ENCODE results near the gene XPO6. TPM values are rescaled to one million over a fixed set of nuclear protein-coding genes. Genes with fewer than 3 reads are reported as not detected.

XPO6 gene
- total RNA-seq, 4 donors from 2014 or later, result 88.2 to 160 (median 118) TPM

- TF ChIP-seq POLR2A (IDR thresholded peaks at IDR 0.05) (no peak), CTCF (IDR thresholded peaks at IDR 0.05) (no peak)
- H3K27me3 ChIP-seq, result no peaks in the 10 kb centered on the region
- no peaks in the 10 kb centered on the region for H3K9me3 ChIP-seq
- no peak overlapping the region for H3K4me3 ChIP-seq (replicated peaks in 1 of 3)
- no peak for DNase-seq
- H3K27ac ChIP-seq, result no peak overlapping the region
- peaks cover 27 to 33% of the 10 kb centered on the region in 2 donors for H3K4me1 ChIP-seq
- 75 to 93% methylated on average over 1 of the region's 1 CpG for WGBS, 2 donors
- H3K36me3 ChIP-seq, result no peaks in the 10 kb centered on the region
- intact Hi-C loops (cut with DNase I), result no loop called here
These were observed 26.1 kb downstream of the XPO6 start for GRCh38 chr16:28185696-28186095.

GRCh38 chr16:28184625-28185024 is 27.1 kb downstream of the XPO6 start:
- Histone ChIP-seq H3K36me3 (no peaks in the 10 kb centered on the region), H3K27ac (no peak overlapping the region), H3K27me3 (no peaks in the 10 kb centered on the region), H3K4me3 (replicated peaks in 1 of 3) (no peak overlapping the region), H3K9me3 (no peaks in the 10 kb centered on the region), H3K4me1 (peaks cover 32 to 40% of the 10 kb centered on the region in 2 donors)
- TF ChIP-seq POLR2A (IDR thresholded peaks at IDR 0.05), result no peak
- no peak for TF ChIP-seq CTCF (IDR thresholded peaks at IDR 0.05)
- DNase-seq, result no peak
- WGBS, 2 donors, result 96 to 97% methylated on average over 2 of the region's 2 CpGs
- intact Hi-C loops (cut with DNase I), result no loop called here

GRCh38 chr16:28183930-28184329 is 27.8 kb downstream of the XPO6 start:
- TF ChIP-seq POLR2A (IDR thresholded peaks at IDR 0.05) (no peak), CTCF (IDR thresholded peaks at IDR 0.05) (no peak)
- Histone ChIP-seq H3K27ac (peak overlapping the region in 2 of 3 donors; percentile 37 to 48), H3K9me3 (no peaks in the 10 kb centered on the region), H3K27me3 (no peaks in the 10 kb centered on the region), H3K4me3 (replicated peaks in 1 of 3) (no peak overlapping the region), H3K36me3 (no peaks in the 10 kb centered on the region), H3K4me1 (peaks cover 32 to 40% of the 10 kb centered on the region in 2 donors)
- DNase-seq, result no peak
- intact Hi-C loops (cut with DNase I), result no loop called here
- 87 to 88% methylated on average over 4 of the region's 4 CpGs for WGBS, 2 donors

GRCh38 chr16:28183484-28183883 is 28.3 kb downstream of the XPO6 start:
- Histone ChIP-seq H3K4me3 (replicated peaks in 1 of 3) (no peak overlapping the region), H3K27me3 (no peaks in the 10 kb centered on the region), H3K4me1 (peaks cover 32 to 40% of the 10 kb centered on the region in 2 donors), H3K36me3 (no peaks in the 10 kb centered on the region), H3K27ac (peak overlapping the region in 2 of 3 donors; percentile 37 to 48), H3K9me3 (no peaks in the 10 kb centered on the region)
- TF ChIP-seq CTCF (IDR thresholded peaks at IDR 0.05), result no peak
- TF ChIP-seq POLR2A (IDR thresholded peaks at IDR 0.05), result no peak
- intact Hi-C loops (cut with DNase I), result no loop called here
- WGBS, 2 donors, result 94% methylated on average over 3 of the region's 3 CpGs
- no peak for DNase-seq

- Histone ChIP-seq H3K27ac (peak overlapping the region in 1 of 3 donors; percentile 81), H3K4me1 (peaks cover 32 to 40% of the 10 kb centered on the region in 2 donors), H3K27me3 (no peaks in the 10 kb centered on the region), H3K9me3 (no peaks in the 10 kb centered on the region), H3K36me3 (no peaks in the 10 kb centered on the region), H3K4me3 (replicated peaks in 1 of 3) (no peak overlapping the region)
- TF ChIP-seq POLR2A (IDR thresholded peaks at IDR 0.05), result no peak
- no peak for TF ChIP-seq CTCF (IDR thresholded peaks at IDR 0.05)
- DNase-seq, result no peak
- 89 to 95% methylated on average over 3 of the region's 3 CpGs for WGBS, 2 donors
- intact Hi-C loops (cut with DNase I), result no loop called here
These were observed 29.0 kb downstream of the XPO6 start for GRCh38 chr16:28182801-28183200.
